Astrocyte of the hippocampus (primary cell): ENCODE measurements around the gene SH2D4B.
A peak's percentile ranks its signal among the peaks of the same experiment; 100 is the strongest.

Experiments used
- DNase-seq: peaks from one replicate; pipeline ENCODE4 v3.0.0; 2011; ENCODE audit warnings: low read depth, low spot score

The SH2D4B gene

DNA sequence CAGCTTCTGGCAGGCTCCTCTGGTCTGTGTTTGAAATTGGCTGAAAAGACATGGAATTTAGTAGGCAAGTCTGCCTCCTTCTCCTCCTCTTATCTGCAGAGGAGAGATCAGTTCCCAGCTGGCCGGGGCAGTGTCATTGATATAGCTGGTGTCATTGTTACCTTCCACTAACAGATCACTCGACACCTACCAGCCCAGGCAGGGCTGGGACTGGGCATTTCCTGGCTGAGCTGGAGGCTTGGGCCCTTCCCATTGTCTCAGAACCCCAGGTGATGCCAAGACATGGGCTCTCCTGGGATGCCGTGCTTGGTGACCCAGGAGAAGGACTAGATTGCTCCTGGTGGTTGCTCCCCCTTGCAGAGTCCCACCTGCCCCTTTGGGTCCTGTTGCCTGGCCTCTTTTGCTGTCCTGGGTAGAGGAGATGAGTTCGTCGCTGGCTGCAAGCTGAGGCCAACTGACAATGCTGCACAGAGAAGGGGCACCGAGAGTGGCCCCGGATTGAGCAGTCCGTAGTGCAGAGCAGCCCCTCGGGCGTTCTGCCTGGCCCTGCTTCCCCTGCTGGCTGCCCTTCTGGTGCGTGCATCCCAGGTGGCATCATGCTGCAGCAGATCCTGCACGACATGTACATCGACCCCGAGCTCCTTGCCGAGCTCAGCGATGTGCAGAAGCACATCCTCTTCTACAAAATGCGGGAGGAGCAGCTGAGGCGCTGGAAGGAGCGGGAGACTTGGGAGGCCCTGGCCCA, at the start of gene SH2D4B:
TSS of gene SH2D4B (plus strand) at position 167 of the 745 bp plus-strand sequence. CDS start at position 597, 430 bp downstream.
- DNase-seq: no peak

DNA sequence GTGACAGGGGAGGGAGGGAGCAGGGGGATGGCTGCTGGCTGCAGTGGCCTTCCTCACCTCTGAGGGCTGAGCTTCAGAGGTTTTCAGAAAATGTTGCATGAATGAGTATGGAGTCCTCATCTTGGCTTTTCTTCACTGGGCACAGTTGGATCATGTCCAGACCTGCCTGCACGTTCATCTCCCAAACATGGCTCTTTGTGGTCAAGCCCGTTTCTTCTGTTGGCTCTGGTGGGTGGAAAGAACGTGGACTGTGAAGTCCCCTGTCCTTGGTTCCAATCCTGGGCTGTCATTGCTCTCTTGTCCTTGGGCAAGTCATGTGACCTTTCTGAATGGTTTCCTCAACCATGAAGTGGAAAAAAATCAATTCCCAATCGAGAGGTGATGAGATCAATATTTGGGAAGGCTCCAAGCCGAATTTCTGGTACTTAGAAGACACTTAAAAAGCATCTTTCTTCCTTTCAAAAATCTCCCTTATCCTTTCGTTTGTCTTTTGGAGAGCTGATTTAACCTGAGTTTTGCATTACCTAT, 49.1 kb upstream of the SH2D4B start:
- no peak for DNase-seq

- DNase-seq: no peak
These were observed 48.2 kb upstream of the SH2D4B start for GRCh38 chr10:80489371-80490112.

DNA sequence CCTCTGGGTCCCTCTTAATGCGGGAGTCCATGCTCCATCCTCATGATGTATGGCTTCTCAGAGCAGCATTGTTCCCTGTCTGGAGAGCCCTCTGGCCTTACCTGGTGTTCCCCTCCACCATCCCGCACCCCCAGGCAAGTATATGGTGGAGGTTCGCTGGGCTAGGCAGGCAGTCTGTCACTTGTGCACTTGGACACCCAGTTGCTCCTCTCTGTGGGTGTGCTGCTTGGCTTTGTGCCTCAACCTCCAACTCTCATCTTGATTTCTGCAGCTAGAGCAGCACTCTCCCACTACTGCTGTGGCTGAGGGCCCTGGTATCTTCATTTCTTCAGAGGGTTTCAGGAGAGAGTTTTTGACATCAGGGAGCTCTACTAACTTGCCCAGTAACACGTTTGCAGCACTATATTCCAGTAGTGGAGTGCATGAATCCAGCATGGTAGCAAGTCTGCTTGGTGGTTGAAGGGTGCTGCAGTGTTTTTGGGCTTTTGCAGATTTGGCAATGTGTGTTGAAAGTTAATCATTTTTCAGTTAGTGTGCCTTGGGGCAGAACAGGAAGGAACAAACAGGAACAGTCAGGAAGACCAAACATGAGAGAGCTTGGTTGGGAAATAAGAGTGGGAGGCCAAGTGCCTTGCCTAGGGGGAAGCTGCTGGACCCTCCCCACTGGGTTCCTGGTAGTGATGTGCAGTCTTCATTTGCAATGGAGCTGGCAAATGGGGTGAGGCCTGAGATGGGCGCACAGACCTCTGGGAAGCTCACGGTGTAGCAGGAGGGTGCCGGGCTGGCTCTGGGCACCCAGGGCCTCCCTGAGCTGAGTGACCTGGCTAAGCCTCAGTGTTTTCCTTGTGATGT, 46.2 kb upstream of the SH2D4B start:
- DNase-seq: no peak

DNA sequence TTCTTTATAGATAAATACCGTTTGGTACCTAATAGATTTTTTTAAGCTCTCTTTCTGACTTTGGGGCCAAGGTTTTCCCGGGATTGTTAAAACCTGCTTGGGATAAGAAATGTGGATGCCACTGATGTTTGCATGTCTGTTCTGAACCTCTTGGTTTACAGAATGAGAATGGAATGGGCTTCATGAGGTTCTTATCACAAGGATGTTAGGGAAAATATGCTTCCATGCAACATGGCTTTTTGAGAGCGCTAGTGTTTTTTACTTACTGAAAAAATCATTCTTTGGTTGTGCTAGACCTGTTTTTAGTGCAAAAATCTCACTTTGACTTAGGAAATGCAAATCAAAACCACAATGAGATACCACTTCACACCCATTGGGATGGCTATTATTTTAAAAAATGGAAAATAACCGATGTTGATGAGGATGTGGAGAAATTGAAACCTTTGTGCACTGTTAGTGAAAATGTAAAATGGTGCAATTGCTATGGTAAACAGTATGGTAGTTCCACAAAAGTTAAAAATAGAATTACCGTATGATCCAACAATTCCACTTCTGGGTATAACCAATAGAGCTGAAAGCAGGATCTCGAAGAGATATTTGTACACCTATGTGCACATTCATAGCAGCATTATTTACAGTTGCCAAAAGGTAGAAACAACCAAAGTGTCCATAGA, 44.7 kb upstream of the SH2D4B start:
- DNase-seq: no peak

DNA sequence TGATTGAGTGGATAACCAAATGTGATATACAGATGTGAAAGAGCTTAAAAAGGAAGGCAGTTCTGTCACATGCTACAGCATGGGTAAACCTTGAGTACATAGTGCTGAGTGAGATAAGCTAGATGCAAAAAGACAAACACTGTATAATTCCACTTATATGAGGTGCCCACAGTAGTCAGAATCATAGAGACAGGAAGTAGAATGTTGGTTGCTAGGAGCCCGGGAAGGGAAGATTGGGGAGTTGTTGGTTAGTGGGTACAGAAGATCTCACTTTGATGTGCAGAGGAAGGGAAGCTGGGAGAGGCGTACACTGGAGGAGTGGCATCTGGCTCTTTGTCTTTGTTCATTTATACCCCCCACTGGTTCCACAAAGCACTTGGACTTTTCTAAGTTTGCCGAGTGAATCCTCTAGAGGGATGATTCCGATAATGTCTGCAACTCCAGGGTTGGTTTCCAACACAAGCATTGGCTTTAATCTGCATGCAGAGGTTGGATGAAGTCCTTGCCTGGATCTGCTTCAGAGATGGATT, 44.1 kb upstream of the SH2D4B start:
- no peak for DNase-seq

DNA sequence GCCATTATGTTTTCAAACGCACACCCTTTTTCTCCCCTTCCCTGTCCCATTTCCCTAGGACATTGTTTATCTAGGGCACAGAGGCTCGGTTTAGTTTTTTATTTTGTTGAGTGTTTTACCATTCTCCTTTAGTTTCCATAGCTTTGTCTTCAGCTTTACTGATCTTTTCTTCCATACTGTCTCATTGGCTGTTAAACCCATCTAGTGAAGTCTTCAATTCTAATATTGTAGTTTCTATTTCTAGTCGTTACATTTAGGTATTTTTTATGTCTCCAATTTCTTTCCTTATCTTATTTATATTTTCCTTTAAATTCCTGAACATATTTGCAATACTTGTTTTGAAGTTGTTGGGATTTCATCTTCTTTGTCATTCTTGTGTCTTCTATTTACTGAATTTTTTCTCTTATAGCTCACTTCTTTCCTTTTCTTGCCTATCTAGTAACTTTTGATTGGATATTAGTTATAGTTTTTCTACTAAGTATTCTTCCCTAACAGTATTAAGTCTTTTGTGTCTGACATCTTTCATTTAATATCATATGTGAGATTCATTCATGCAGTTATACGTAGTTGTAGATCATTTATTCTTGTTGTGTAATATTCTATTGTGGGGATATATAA, 41.0 kb upstream of the SH2D4B start:
- DNase-seq: no peak

- peak; percentile 42 for DNase-seq
These were observed 40.3 kb upstream of the SH2D4B start for GRCh38 chr10:80497187-80498077.

DNA sequence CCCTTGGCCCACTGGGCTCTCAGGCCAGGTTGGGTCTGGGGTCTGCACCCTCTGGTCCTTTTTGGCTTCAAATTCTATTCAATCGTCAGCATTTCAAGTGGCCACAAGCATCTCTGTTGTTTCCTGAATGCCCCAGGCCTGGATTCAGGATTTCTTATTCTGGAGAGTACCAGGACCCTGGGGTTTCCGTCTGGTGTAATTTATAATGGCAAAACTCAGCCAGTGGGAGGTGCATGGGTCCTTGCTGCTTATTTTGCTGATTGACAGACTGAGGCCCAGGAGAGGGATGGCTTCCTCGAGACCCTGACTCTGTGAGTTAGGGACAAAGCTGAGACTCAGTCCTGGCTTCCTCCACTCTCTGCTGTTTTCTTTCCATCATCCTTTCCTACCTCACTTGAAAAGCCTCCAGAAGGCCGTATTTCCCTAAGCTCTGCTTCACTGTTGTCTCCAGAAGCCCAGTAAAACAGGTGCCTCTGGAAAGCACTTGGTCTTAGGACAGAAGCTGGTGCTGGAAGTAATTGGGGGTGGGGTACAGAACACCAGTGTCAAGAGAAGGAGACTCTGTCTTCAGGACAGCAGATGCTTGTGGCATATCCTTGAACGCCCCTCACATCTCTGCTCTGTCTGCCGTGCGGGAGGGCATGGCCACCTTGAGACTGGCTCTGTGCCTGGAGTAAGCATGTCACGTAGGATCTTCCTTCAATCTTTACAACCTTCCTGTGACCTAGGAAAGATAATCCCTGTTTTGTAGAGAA, 39.4 kb upstream of the SH2D4B start:
- DNase-seq: peak; percentile 25

DNA sequence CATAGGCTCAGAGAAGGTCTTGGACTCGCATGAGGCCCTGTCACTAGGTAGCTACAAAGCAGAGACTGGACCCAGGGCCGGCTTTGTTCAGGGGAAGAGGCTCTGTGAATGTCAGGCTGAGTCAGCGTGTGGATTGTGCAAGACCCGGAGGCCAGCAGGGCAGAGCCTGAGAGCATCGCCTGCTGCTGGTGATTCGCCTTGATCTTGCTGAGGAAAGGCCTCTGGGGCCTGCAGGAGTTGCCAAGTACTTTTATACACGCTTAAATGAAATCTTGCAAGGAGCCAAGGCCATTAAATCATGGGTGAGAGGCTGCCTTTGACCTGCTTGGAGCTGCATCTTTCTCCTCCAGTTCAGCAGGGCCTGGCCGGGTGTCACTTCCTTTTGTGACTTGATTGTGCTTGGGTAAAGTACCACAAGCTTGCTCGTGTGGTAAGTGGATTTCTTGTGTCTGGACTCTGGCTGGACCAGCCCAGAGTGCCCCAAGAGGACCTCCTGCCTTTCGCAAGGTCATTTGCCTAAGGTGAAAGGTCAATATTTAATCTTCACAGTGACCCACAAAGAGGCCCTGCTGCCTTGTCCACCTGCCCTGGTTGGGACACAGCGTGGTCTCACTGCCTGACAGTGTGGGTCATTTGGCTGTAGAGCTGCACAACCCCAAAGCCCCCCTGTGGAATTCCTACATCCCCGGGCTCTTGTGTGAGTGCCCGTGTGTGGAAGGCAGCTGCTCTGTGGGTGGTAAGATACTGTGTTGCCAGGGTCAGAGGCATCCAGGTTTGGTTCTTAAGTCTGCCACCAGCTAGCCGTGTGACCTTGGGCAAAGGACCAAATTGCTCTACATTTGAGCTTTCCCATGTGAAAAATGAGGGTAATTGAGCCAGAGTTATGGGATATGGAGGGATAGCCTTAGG, 38.6 kb upstream of the SH2D4B start:
- DNase-seq: peak; percentile 94

DNA sequence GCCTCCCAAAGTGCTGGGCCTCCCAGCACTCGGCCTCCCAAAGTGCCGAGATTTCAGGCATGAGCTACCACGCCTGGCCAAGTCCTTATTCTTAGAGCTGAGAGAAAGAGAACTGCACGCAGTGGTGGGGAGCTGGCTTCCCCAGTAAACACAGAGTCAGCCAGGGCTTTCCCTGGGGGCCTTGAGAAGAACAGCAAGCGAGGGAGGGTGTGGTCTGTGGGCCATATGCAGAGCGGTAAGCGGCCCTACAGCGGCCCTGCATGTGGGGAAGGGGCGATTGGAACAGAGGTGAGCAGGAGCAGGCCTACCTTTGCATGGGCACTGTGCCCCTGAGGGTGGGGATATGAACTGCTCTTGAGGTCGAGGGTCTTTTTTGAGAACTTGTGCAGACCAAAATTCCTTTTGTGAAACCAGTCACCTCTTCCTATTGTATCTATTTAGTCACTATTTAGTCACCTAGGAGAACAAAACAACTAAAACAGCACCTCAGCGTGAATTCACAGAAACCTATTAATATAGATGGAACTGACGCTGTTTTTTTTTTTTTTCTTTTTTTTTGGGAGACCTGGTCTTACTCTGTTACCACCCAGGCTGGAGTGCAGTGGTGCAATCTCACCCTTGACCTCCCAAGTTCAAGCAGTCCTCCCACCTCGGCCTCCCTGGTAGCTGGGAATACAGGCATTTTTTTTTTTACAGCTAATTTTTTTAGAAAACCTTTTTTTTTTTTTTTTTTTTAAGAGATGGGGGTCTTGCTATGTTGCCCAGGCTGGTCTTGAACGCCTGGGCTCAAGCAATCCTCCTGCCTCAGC, 36.9 kb upstream of the SH2D4B start:
- no peak for DNase-seq

DNA sequence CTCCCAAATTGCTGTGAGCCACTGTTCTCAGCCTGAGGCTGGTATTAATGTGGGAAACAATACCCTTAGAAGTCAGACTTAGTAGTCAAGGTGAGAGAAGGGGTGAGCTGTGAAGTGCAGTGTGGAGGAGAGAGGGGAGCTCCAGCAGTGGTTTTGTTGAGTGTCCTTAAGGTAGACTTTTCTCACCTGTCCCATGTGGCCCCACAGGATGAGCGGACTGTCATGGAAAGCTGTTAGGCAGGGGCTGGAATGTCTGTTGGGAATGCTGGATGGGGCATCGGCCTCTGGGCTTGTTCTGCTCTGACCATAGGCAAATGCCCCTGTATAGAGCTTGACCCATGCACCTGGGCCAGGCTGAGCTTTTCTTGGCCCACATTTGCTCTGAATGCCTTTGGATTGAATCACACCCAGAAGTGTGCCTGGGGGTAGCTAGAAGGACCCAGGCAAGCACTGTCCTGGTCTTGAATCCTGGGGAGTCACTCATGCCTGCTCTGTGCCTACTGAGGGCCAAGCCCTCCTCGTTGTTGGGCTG, 36.3 kb upstream of the SH2D4B start:
- DNase-seq: no peak

DNA sequence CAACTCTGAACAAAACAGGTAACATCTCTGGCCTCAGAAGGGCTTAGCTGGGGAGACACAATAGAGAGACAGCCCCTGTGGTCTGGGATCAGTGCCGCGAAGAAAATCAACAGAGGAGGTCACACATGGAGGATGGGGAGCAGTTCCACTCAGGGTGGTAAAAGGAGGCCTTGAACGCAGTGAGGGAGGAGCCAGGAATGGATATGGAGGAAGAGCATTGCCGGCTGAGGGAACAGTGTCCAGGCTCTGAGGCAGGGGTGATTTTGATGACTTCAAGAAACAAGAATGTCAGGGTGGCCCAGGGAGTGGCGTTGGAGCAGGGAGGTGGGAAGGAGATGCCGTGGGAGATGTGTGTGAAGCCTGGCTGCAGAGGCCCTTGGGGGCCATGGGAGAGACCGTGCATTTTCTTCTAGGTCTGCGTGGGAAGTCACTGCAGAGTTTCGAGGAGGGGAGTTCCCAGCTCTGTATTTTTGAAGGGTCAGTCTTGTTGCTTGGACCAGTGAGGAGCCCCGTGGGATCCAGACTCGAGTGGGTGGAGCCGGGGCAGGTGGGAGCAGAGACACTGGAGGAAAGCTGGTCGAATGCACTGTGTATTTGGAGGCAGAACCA, 35.7 kb upstream of the SH2D4B start:
- peak; percentile 33 for DNase-seq

DNA sequence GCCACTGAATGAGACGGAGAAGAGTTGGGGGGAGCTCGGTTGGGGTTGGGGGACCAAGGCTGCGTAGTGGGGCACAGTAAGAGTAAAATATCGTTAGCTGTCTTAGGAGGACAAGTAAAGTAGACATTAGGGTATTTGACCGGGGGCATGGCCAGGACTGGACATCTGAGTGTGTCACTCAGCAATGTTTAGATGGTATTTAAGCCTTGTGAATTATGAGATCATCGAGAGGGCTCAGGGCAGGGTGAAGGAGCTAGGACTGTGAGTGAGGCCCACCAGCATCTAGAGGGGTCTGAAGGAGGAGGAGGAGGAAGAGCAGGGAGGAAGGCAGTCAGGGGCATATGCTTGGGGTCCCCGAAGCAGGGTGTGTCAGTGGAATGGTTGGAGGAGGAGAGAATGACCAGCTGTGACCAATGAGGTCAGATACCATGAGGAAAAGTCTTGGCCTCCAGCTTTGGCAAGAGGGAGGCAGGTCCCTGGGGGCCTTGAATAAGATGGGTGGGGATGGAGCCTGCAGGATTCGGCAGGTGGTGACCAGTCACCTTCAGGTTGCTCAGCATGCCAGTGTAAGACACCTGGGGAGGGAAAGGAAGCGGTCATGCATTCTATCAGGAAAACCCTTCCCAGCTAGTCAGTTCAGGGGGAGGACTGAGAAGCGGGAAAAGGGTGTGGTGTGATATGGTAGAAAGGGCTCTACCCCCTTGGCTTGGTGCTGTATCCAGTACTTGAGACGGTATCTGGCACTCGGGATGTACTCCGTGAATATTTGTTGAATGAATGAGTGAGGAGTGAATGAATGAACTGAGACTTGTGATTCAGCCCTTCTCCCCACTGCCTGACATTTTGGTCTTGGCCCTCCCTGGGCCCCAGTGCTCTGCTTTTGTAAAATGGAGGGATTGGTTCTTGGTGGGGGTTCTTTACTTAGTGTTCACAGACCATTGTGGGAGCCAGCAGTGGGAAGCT, 34.8 kb upstream of the SH2D4B start:
- no peak for DNase-seq

- no peak for DNase-seq
These were observed 34.0 kb upstream of the SH2D4B start for GRCh38 chr10:80503584-80504157.
